Activated CD8-positive, alpha-beta memory T cell treated with anti-CD3 and anti-CD28 coated beads, Interleukin-2, amount 50 U/mL, for 24 hours (primary cell): ENCODE results near the gene PHF13.
"Not testable (repeated sequence)": the region's sequence is repeated elsewhere in the genome, so short reads cannot be mapped to it uniquely, and the experiment has no call there.

ENCODE experiments used
- DNase-seq: peaks from one replicate; pipeline ENCODE4 v3.0.0-alpha.2; 2020; ENCODE audit errors: extremely low read depth

Gene PHF13

GRCh38 chr1:6628971-6629479 lies 15.5 kb downstream of the PHF13 start:
- no peak for DNase-seq

- no peak for DNase-seq
These were observed 16.5 kb downstream of the PHF13 start for GRCh38 chr1:6630027-6630426.

DNA sequence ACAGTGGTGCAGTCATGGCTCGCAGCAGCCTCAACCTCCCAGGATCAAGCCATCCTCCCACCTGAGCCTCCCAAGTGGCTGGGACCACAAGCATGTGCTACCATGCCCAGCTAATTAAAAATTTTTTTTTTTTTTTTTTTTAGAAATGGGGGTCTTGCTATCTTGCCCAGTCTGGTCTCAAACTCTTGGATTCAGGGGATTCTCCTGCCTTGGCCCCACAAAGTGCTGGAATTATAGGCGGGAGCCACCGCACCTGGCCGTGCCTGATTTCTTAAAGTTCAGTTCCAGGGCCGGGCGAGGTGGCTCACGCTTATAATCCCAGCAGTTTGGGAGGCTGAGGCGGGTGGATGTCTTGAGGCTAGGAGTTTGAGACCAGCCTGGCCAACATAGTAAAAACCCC lies 17.5 kb downstream of the PHF13 start:
- DNase-seq = no peak

DNA sequence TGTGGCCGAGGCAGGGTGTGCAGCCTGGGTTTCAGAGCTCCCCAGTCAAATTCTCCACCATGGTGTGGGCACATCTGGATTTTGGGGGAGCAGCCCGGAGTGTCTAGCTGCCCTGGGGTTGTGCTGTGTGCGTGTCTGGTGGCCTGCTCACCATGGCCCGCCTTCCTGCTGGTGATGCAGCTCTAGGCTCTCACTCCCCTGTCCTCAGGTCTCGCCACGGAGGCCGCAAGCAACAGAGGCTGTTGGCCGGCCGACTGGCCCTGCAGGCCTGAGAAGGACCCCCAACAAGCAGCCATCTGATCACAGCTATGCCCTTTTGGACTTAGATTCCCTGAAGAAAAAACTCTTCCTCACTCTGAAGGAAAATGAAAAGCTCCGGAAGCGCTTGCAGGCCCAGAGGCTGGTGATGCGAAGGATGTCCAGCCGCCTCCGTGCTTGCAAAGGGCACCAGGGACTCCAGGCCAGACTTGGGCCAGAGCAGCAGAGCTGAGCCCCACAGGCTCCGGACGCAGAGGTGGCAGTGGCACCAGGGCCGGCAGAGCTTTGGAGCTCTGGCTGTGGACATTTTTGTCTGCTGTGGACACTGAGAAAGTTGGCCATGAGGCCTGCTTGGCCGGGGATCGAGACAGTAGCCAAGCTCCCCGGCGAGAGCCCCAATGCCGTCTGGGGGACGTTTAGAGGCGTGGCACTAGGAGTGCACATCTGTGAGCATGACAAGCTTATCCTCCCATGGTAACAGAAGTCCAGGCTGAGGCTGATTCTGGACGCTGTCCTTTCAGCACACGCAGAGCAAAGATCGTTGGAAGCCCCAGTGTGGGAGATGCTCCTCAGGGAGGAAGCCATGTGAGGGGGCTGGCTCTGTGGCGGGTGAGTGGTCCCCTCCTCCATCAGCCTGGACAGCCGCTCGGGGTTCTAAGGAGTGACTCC lies 19.3 kb downstream of the PHF13 start:
- no peak for DNase-seq

DNA sequence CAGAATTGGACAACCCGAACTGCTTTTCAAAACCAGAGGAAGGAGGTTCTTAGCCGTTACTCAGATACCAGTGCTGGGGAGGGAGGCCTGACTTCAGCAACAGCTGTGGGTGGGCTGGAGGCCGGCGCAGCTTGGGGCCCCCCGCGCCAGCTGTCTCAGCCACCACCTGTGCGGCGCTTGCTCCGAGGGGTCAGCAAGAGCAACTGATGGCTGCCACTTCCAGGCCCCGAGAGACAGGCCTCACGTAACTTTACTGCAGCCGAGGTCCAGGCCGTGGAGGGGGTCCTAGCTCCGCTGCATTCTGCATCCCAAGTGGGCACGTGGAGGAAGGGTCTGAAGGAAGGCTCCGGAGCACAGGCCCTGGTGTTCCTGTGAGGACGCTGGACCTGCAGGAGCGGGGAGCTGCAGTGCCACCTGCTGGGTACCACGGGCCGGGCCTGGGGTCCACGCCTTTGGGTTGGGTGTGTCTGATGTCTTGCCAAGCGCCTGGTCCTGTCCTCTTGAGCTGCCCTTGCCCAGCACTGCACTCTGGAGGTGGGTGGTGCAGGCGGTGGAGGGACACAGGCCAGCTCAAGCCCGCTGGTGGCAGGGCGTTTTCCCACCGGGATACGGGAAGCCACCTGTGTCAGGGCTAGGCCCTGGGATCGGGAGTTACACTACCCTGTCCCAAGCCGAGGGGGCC lies 21.0 kb downstream of the PHF13 start:
- DNase-seq = no peak

- no peak for DNase-seq
These were observed 21.8 kb downstream of the PHF13 start for GRCh38 chr1:6635161-6635909.

DNA sequence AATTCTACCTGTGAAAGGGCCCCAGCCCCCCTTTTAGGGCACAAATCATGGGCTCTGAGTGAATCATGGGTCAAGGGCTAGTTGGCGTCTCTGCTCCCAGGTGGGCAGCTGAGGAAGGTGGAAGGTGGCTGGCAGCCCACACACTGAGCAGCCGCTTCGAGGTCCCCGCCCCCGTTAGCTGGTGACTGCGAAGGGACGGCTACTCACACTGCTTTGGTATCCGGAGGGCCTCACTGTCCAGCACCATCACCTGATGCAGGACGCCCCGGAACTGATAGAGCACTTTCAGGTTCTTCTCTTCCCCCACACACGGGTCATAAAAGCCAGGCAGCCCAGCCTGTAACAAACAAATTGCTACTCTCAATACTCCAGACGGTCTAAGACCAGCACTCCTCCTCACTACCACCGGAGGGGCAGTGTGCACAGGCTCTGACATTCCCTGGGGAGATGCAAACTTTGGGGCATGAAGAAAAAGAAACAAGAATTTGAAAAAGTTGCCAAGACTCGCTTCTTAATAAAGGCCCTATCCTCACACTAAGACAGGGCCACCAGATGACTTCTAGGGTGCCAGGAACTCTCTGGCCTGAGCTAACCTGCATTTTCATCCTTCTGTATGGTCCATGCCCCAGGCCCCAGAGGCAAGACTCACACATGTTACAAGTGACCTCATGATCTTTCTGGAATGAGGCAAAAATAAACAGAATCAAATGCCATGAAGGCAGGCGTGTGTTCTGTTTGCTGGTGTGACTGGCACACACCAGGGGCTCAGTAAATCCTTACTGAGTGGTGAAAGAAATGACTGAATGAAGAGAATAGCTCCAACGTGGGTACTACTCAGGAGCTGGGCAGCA lies 22.6 kb downstream of the PHF13 start:
- DNase-seq = no peak

- not testable (repeated sequence) for DNase-seq
These were observed 23.2 kb downstream of the PHF13 start for GRCh38 chr1:6636778-6637177.

DNA sequence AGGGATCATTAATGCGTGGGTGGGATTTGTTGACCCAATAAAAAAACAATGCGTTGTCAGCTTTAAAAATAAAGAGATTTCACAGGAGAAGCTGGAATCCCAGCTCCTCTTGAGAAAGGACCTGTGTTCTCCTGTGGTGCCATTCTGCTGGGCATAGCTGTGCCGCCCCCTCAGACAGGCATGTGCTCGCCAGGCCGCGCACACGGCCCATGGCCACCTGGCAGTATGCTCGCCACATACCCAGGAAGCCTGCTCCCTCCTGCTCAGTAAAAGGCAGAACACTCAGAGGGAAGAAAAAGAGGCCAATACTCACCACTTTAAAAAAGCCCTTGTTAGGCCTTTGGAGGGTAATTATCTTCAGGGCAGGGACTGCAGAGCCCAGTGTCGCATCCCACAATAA lies 24.2 kb downstream of the PHF13 start:
- DNase-seq = no peak

DNA sequence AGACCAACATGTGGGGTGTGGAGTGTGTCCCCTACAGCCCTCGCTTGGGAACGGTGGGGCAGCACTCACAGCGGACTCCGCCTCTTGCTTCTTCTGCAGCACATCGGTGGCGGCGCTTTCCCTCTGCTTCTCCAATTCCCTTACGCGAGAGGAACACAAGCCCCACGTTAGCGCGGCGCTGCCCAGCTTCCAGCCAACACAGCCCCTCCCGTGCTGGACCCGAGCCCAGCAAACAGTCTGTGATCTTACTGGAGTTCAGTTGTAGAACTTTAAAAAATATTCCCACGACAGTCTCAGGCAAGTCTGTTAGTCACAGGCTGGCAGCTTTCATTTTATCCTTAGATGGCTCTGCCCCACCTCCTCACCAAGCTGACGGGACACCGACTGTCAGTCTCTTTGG lies 24.7 kb downstream of the PHF13 start:
- no peak for DNase-seq

- not testable (repeated sequence) for DNase-seq
These were observed 27.3 kb downstream of the PHF13 start for GRCh38 chr1:6640867-6641266.

DNA sequence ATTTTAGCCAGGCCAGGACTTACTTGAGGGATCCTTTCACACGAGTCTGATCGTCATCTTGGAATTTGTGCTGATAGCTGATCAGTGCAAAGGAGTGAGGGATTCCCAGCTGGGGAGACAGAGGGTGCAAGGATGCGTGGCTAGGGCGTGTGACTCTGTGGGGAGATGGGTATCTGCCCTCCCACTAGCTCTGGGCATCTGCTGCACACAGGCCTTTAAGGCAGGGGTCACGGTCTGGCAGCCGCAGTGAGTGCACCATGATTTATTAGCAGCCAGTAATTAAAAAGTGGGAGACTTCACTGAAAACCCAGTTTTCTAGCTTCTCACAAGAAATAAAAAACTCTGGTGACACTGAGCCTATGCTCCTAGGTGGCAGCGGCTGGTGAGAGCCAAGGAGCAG lies 31.5 kb downstream of the PHF13 start:
- no peak for DNase-seq

DNA sequence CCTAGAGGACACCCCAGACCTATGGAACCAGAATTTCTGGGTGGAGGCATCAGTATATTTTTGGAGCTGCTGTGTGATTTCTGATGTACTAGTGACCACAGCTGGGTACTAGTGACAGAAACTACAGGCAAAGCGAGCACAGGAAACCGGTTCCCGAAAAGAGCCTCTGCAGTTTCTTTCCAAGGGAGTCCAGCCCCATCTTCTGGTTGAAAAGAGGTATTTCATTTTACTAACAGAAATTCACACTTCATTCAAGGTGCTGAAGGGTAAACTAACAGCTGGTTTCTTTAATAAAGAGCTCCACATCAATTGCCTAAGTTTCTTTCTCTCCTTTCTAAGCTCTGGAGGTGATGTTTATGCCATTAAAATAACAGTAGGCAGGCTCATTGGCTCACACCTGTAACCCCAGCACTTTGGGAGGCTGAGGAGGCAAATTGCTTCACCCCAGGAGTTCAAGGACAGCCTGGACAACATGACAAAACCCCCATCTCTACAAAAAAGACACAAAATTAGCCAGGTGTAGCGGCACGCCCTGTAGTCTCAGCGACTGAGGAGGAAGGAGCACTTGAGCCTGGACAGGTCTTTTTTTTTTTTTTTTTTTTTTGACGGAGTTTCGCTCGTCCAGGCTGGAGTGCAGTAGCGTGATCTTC lies 33.1 kb downstream of the PHF13 start:
- no peak for DNase-seq

DNA sequence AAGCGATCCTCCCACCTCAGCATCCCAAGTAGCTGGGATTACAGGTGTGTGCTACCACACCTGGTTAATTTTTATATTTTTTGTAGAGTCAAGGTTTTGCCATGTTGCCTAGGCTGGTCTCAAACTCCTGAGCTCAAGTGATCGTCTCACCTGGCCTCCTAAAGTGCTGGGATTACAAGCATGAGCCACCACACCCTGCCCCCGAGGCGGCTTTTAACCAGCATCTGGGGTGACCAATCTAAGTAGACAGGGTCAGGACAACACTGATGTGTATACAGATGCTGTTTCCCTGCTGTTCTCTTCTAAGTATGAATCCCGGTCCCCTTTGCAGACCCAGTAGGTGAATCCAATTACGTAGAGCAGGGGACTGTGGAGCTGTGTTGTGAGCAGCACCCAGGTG lies 35.0 kb downstream of the PHF13 start:
- DNase-seq = no peak

- no peak for DNase-seq
These were observed 38.4 kb downstream of the PHF13 start for GRCh38 chr1:6651909-6652308.

GRCh38 chr1:6652986-6653385 lies 39.5 kb downstream of the PHF13 start:
- DNase-seq = no peak

GRCh38 chr1:6653436-6654290 lies 40.1 kb downstream of the PHF13 start:
- no peak for DNase-seq

- DNase-seq = no peak
These were observed 43.6 kb downstream of the PHF13 start for GRCh38 chr1:6657138-6657537.

DNA sequence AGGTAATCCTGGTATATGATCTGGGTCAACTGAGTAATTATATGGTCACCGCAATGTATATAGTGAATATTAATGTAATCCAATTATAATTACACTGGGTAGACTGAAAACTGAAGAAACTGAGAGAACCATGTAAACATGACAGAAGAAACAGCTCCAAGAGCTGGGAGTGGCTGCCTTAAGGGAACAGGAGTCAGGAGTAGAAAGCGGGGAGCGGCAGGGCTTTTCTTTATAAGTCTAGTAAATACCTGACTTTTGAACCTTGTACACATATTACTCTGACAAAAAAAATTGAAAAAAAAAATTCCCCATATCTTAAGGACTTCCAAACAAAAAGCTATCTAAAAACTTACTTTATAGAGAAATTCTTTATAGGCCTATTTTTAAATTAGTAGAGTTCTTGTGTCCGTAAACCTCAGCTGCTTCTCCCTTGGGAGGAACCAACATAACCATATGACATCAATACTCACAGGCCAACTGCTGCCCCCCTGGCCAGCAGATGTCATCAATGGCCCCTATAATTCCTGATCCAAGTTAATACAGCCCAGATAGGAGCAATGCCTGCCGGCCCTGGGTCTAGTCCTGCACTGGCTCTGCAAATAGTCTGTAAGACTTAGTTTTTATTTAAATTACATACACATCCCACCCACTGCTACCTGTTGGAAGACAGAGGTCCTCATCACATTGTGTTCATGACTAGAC lies 45.0 kb downstream of the PHF13 start:
- DNase-seq = no peak
